Medulla oblongata (tissue), 1 donor: Measurements from ENCODE around the gene SLC5A9.
"Not testable (repeated sequence)": the region's sequence is repeated elsewhere in the genome, so short reads cannot be mapped to it uniquely, and the experiment has no call there.

Experiments used
- DNase-seq: peaks from one replicate; pipeline ENCODE4 v3.0.0-alpha.2; 2015; ENCODE audit errors: extremely low spot score

The SLC5A9 gene

GRCh38 chr1:48213462-48213861, 9.1 kb upstream of the SLC5A9 start:
- not testable (repeated sequence) for DNase-seq

- not testable (repeated sequence) for DNase-seq
Measured at GRCh38 chr1:48214366-48214765, 8.2 kb upstream of the SLC5A9 start.

- DNase-seq = peak; percentile 65
Measured at GRCh38 chr1:48214820-48215219, 7.7 kb upstream of the SLC5A9 start.

GRCh38 chr1:48215222-48215621, 7.3 kb upstream of the SLC5A9 start:
- no peak for DNase-seq

- no peak for DNase-seq
Measured at GRCh38 chr1:48215889-48216288, 6.6 kb upstream of the SLC5A9 start.

GRCh38 chr1:48216313-48216712, 6.2 kb upstream of the SLC5A9 start:
- DNase-seq = no peak

- no peak for DNase-seq
Measured at GRCh38 chr1:48216941-48217340, 5.6 kb upstream of the SLC5A9 start.

- DNase-seq = no peak
Measured at GRCh38 chr1:48217856-48218255, 4.7 kb upstream of the SLC5A9 start.

GRCh38 chr1:48219803-48220202, 2.7 kb upstream of the SLC5A9 start:
- DNase-seq = no peak

GRCh38 chr1:48221122-48221521, 1.4 kb upstream of the SLC5A9 start:
- no peak for DNase-seq

- DNase-seq = no peak
Measured at GRCh38 chr1:48221657-48222056, 859 bp upstream of the SLC5A9 start.

- no peak for DNase-seq
Measured at GRCh38 chr1:48223366-48224240, 1.1 kb downstream of the SLC5A9 start.

- no peak for DNase-seq
Measured at GRCh38 chr1:48224791-48225190, 2.3 kb downstream of the SLC5A9 start.

- DNase-seq = no peak
Measured at GRCh38 chr1:48225579-48225978, 3.1 kb downstream of the SLC5A9 start.

GRCh38 chr1:48227165-48228013, 4.9 kb downstream of the SLC5A9 start:
- no peak for DNase-seq

GRCh38 chr1:48228156-48228555, 5.6 kb downstream of the SLC5A9 start:
- no peak for DNase-seq

GRCh38 chr1:48229317-48229716, 6.8 kb downstream of the SLC5A9 start:
- no peak for DNase-seq

- DNase-seq = no peak
Measured at GRCh38 chr1:48230236-48230635, 7.7 kb downstream of the SLC5A9 start.

- no peak for DNase-seq
Measured at GRCh38 chr1:48232722-48233121, 10.2 kb downstream of the SLC5A9 start.

- no peak for DNase-seq
Measured at GRCh38 chr1:48233666-48234485, 11.4 kb downstream of the SLC5A9 start.

- no peak for DNase-seq
Measured at GRCh38 chr1:48235652-48236051, 13.1 kb downstream of the SLC5A9 start.
